ENCODE data around the gene ASIC3. TPM values are rescaled to one million over a fixed set of nuclear protein-coding genes. Genes with fewer than 3 reads are reported as not detected.

The ASIC3 gene
- 3.5 and 4.0 TPM in 2 replicates for total RNA-seq

DNA sequence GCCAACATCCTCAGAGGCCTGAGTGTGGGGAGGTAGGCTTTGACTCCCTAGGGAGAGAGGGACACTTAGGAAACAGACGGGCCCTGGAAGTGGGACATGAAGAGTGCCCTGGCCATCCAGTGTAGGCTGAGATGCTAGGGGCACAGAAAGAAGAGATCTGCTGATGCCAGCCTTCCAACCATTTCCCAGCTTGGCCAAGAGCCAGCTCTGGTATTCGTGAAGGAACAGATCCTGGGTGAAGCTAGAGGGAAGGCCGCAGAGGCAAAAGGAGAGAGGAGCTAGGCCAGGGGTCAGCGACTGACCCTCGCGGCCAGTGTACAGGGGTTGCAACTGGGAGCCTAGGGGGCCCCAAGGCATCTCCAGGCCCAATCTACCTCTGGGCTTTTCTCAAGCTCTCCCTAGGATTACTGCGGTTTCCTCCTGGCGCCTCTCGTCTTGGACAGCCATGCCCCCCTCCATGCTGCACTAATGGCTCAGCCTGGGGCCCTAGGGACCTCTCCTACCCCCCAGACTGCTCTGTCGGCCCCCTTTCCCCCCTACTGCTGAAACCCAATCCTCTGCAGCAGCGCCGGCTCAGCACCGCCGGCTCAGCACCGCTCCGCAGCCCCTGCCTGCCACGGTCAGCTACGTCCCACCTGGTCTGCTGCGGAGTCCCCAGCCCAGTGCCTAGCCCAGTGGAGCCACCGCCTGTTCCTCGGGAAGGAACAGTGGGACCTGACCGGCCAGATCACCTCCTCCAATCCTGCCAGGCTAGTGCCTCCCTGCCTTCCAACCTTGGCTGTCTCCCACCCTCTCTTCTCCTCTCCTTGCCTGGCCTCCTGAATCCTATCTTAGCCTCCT, at the start of gene ASIC3:
Gene ASIC3, plus strand, starts transcription at position 556 of the 840 bp plus-strand sequence. CDS start 355 bp downstream, outside the sequence.
- intact Hi-C loops (cut with micrococcal nuclease): no loop called here
- Mint-ChIP-seq H3K4me3 (no peak within 1 kb of the TSS), H3K9me3 (no peaks in the 10 kb centered on the region), H3K4me1 (peaks cover 6% of the 10 kb centered on the region), H3K36me3 (ENCODE audit: low read depth) (peaks cover 8% of the 10 kb centered on the region), H3K27ac (no peak within 1 kb of the TSS), H3K27me3 (peaks cover 5% of the 10 kb centered on the region)
- DNase-seq: no peak

GRCh38 chr7:150999001-150999400, 49.3 kb upstream of the ASIC3 start:
- H3K27ac Mint-ChIP-seq: no peak overlapping the region
- no peaks in the 10 kb centered on the region for H3K9me3 Mint-ChIP-seq
- intact Hi-C loops (cut with micrococcal nuclease): no loop called here
- no peak overlapping the region for H3K4me3 Mint-ChIP-seq
- H3K4me1 Mint-ChIP-seq: peaks cover 9% of the 10 kb centered on the region
- H3K27me3 Mint-ChIP-seq: no peaks in the 10 kb centered on the region
- no peak for DNase-seq
- no peaks in the 10 kb centered on the region for H3K36me3 Mint-ChIP-seq (ENCODE audit: low read depth)

GRCh38 chr7:150999497-151000230, 48.7 kb upstream of the ASIC3 start:
- H3K4me1 Mint-ChIP-seq: peaks cover 6% of the 10 kb centered on the region
- H3K27ac Mint-ChIP-seq: no peak overlapping the region
- no peaks in the 10 kb centered on the region for H3K36me3 Mint-ChIP-seq (ENCODE audit: low read depth)
- no peaks in the 10 kb centered on the region for H3K9me3 Mint-ChIP-seq
- no peak overlapping the region for H3K4me3 Mint-ChIP-seq
- intact Hi-C loops (cut with micrococcal nuclease): no loop called here
- H3K27me3 Mint-ChIP-seq: no peaks in the 10 kb centered on the region
- DNase-seq: no peak

- DNase-seq: no peak
- Mint-ChIP-seq H3K4me3 (no peak overlapping the region), H3K4me1 (peaks cover 4% of the 10 kb centered on the region), H3K9me3 (no peaks in the 10 kb centered on the region), H3K27ac (no peak overlapping the region), H3K36me3 (ENCODE audit: low read depth) (no peaks in the 10 kb centered on the region), H3K27me3 (no peaks in the 10 kb centered on the region)
- intact Hi-C loops (cut with micrococcal nuclease): no loop called here
Observed at GRCh38 chr7:151000897-151001495, 47.3 kb upstream of the ASIC3 start.

DNA sequence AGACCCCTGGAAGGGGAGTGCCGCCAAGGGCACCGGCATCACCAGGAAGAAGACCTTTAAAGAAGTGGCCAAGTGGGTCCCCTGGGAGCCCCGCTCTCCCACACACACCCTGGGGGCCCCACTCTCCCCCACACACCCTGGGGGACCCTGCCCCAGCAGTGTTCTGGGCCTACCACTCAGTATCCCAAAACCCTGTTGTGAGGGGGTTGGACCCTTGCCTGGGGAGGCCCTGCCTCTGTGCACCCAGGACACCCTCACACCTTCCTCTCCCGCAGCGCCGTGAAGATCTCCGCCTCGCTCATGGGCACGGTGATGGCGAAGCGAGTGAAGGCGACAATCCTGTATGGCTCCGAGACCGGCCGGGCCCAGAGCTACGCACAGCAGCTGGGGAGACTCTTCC, 46.8 kb upstream of the ASIC3 start:
- no peak overlapping the region for H3K4me3 Mint-ChIP-seq
- H3K9me3 Mint-ChIP-seq: no peaks in the 10 kb centered on the region
- no peak overlapping the region for H3K27ac Mint-ChIP-seq
- H3K36me3 Mint-ChIP-seq (ENCODE audit: low read depth): no peaks in the 10 kb centered on the region
- DNase-seq: no peak
- H3K27me3 Mint-ChIP-seq: no peaks in the 10 kb centered on the region
- intact Hi-C loops (cut with micrococcal nuclease): no loop called here
- H3K4me1 Mint-ChIP-seq: peaks cover 4% of the 10 kb centered on the region

DNA sequence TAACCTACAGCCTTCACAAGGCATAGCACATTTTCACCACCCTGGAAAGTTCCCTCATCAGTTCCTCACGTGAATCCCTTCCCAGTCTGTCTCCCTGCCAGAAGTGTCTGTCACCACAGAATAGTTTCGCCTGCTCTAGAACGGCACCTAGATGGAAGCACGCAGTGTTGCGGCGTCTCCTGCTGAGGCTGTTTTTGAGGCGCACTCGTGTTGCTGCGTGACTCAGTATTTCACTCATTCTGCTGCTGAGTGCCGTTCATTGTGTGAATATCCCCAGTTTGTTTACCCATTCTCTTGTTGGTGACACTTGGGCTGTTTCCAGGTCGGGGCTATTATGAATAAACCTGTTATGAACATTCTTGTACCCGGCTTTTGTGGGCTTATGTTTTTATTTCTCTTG, 44.8 kb upstream of the ASIC3 start:
- no peaks in the 10 kb centered on the region for H3K27me3 Mint-ChIP-seq
- H3K27ac Mint-ChIP-seq: no peak overlapping the region
- intact Hi-C loops (cut with micrococcal nuclease): no loop called here
- no peaks in the 10 kb centered on the region for H3K36me3 Mint-ChIP-seq (ENCODE audit: low read depth)
- H3K4me3 Mint-ChIP-seq: no peak overlapping the region
- peaks cover 15% of the 10 kb centered on the region for H3K4me1 Mint-ChIP-seq
- no peaks in the 10 kb centered on the region for H3K9me3 Mint-ChIP-seq
- no peak for DNase-seq

DNA sequence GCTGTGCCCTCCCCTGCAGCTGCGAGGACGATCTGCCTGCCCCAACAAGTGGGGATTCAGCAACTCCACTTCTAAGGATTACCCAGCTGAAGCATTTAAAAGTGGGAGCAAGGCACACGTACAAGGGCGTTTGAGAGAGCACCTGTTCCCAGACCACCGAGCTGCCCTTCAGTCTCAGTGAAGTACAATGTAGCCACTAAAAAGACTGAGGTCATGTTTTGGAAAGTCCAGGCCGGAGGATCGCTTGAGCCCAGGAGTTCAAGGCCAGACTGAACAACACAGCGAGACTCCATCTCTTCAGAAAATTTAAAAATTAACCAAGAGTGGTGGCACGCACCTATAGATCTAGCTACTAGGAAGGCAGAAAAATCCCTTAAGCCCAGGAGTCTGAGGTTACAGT, 42.8 kb upstream of the ASIC3 start:
- DNase-seq: no peak
- Mint-ChIP-seq H3K9me3 (no peaks in the 10 kb centered on the region), H3K4me3 (no peak overlapping the region), H3K4me1 (peaks cover 22% of the 10 kb centered on the region), H3K27me3 (no peaks in the 10 kb centered on the region), H3K36me3 (ENCODE audit: low read depth) (no peaks in the 10 kb centered on the region), H3K27ac (no peak overlapping the region)
- intact Hi-C loops (cut with micrococcal nuclease): no loop called here

GRCh38 chr7:151006590-151007300, 41.6 kb upstream of the ASIC3 start:
- Mint-ChIP-seq H3K4me1 (peaks cover 31% of the 10 kb centered on the region), H3K36me3 (ENCODE audit: low read depth) (no peaks in the 10 kb centered on the region), H3K27me3 (no peaks in the 10 kb centered on the region), H3K9me3 (no peaks in the 10 kb centered on the region), H3K27ac (no peak overlapping the region), H3K4me3 (no peak overlapping the region)
- DNase-seq: no peak
- intact Hi-C loops (cut with micrococcal nuclease): no loop called here

DNA sequence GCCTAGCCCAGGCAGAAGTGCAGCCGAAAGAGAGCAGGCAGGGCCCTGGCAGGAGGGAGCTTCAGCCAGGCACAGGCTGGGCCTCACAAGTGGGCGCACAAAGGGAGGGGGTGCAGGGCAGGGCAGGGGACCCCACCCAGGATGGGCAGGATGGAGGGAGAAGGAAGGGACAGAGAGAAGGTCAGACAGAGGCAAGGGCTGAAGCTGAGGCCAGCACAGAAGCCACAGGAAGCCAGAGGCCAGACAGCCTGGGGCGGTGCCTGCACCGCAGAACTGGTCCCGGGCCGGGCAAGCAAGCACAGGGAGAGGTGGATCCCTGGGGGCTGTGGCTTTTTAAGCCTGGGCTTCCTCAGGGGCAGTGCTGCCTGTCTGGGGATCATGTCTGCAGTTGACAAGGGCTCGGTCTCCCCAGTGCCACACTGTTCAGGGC, 40.8 kb upstream of the ASIC3 start:
- Mint-ChIP-seq H3K27ac (peak overlapping the region; percentile 90), H3K4me1 (peaks cover 38% of the 10 kb centered on the region)

GRCh38 chr7:151008143-151008510, 40.2 kb upstream of the ASIC3 start:
- Mint-ChIP-seq H3K27me3 (no peaks in the 10 kb centered on the region), H3K4me3 (peak overlapping the region; percentile 84), H3K36me3 (ENCODE audit: low read depth) (peaks cover 5% of the 10 kb centered on the region), H3K27ac (peak overlapping the region; percentile 90), H3K4me1 (peaks cover 44% of the 10 kb centered on the region), H3K9me3 (no peaks in the 10 kb centered on the region)
- intact Hi-C loops (cut with micrococcal nuclease): loop anchor here (2.0 kb wide), 1 partner anchor 685 kb away; the partner anchor contains the start of genes ACTR3C and LRRC61
- DNase-seq: peak; percentile 80

More for the DNA sequence above, 40.8 kb upstream of the ASIC3 start:
- peak overlapping the region; percentile 84 for H3K4me3 Mint-ChIP-seq
- intact Hi-C loops (cut with micrococcal nuclease): no loop called here
- H3K27me3 Mint-ChIP-seq: no peaks in the 10 kb centered on the region
- peaks cover 2% of the 10 kb centered on the region for H3K36me3 Mint-ChIP-seq (ENCODE audit: low read depth)
- DNase-seq: no peak
- H3K9me3 Mint-ChIP-seq: no peaks in the 10 kb centered on the region

GRCh38 chr7:151008511-151009323, 39.6 kb upstream of the ASIC3 start:
- Mint-ChIP-seq H3K27ac (peak overlapping the region; percentile 90), H3K9me3 (no peaks in the 10 kb centered on the region), H3K4me1 (peaks cover 46% of the 10 kb centered on the region), H3K4me3 (peak overlapping the region; percentile 84), H3K27me3 (no peaks in the 10 kb centered on the region), H3K36me3 (ENCODE audit: low read depth) (peaks cover 5% of the 10 kb centered on the region)
- intact Hi-C loops (cut with micrococcal nuclease): loop anchor here (2.0 kb wide), 1 partner anchor 686 kb away; the partner anchor contains the start of genes ACTR3C and LRRC61
- DNase-seq: peak; percentile 92

GRCh38 chr7:151009327-151010036, 38.8 kb upstream of the ASIC3 start:
- Mint-ChIP-seq H3K27me3 (no peaks in the 10 kb centered on the region), H3K4me1 (peaks cover 51% of the 10 kb centered on the region), H3K27ac (no peak overlapping the region), H3K4me3 (peak overlapping the region; percentile 84), H3K36me3 (ENCODE audit: low read depth) (peaks cover 7% of the 10 kb centered on the region), H3K9me3 (no peaks in the 10 kb centered on the region)
- intact Hi-C loops (cut with micrococcal nuclease): loop anchor here (2.0 to 5.0 kb wide), 5 partner anchors 13 to 687 kb away; partner anchors contain the start of genes ACTR3C, FASTK, KCNH2 and LRRC61
- DNase-seq: no peak

All from activated CD4-positive, alpha-beta T cell treated with anti-CD3 and anti-CD28 coated beads, Interleukin-2, amount 10 ng/mL, durations not matched to agents 24 days and 14 days (primary cell).